ENCODE measurements around the gene FLYWCH1.
A peak's percentile ranks its signal among the peaks of the same experiment; 100 is the strongest.
"Not testable (repeated sequence)": the region's sequence is repeated elsewhere in the genome, so short reads cannot be mapped to it uniquely, and the experiment has no call there.

The FLYWCH1 gene

DNA sequence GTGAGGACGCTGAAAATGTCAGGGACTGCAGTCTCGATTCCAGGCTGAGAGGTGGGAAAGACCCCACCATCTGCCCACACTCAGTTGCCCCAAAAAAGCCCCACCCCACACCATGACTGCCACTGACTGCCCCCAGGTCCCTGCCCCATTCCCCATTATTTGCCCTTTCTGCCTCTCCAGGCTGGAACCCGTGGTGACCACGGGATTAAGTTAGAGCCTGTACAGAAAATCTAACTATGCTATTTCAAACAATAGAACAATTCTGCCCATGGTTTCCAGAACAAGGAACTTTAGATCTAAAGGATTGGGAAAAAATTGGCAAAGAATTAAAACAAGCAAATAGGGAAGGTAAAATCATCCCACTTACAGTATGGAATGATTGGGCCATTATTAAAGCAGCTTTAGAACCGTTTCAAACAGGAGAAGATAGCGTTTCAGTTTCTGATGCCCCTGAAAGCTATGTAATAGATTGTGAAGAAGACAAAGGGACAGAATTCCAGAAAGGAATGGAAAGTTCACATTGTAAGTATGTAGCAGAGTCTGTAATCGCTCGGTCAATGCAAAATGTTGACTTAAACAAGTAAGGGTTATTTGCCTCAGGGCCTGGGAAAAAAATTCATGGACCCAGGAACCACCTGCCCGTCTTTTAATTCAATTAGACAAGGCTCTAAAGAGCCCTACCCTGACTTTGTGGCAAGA, 14.4 kb downstream of the FLYWCH1 start:
- DNase-seq (ENCODE audit: low spot score), result no peak

DNA sequence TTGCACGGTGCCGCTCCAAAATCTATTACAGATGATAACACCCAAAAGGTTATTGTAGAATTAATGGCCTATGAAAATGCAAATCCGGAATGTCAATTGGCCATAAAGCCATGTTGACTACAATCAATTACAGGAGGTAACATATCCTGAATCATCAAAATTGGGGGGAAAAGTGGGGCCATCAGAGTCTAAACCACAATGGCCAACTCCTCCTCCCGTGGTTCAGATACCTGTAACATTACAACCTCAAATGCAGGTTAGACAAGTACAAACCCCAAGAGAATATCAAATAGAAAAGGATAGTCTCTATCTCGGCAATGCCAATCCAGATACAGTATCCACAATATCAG, 14.9 kb downstream of the FLYWCH1 start:
- no peak for DNase-seq (ENCODE audit: low spot score)

DNA sequence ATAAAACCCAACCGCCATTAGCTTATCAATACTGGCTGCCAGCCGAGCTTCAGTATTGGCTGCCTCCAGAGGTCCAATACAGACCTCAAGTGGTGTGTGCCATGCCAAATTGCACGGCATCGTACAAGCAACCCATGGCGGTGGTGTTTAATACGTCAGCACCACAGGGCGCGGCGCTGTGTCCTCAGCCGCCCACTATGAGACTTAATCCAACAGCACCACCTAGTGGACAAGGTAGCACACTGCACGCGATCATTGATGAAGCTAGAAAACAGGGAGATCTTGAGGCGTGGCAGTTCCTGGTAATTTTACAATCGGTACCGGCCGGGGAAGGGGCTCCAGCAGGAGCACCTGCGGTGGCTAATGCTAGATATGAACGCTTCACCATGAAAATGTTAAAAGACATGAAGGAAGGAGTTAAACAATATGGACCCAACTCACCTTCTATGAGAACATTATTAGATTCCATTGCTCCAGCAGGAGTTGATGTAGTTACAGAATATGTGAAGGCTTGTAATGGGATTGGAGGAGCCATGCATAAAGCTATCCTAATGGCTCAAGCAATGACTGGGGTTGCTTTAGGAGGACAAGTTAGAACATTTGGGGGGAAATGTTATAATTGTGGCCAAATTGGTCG, 15.4 kb downstream of the FLYWCH1 start:
- DNase-seq (ENCODE audit: low spot score), result peak; percentile 79

DNA sequence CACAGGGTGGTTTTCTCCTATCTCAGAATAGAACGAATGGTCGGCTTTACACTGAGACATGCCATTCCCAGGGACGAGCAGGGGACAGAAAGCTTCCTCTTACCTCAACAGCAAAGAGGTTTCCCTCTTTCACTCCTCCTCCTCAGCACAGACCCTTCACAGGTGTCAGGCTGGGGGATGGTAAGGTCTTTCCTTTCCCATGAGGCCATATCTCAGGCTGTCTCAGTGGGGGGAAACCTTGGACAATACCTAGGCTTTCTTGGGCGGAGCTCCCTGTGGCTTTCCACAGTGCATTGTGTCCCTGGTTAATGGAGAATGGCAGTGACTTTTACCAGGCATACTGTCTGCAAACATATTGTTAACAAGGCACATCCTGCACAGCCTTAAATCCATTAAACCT, 16.4 kb downstream of the FLYWCH1 start:
- not testable (repeated sequence) for DNase-seq (ENCODE audit: low spot score)

DNA sequence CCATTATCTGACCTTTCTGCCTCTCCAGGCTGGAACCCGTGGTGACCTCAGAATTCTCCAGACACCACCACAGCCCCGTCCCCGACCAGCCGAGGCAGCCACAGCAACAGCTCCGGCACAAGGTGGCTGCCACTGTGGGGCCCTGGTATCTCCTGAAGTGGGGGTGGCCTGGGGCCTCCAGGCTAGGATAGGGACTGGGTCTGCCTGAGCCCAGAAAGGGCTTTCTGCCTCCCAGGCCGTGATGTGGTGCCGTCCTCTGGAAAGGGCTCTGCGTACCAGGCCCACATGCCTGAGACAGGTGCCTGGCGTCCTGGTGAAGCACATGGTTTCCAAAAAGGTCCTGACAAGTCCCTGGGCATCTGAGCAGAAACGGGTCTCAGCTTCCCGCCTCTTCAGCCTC, 17.1 kb downstream of the FLYWCH1 start:
- DNase-seq (ENCODE audit: low spot score), result no peak

DNA sequence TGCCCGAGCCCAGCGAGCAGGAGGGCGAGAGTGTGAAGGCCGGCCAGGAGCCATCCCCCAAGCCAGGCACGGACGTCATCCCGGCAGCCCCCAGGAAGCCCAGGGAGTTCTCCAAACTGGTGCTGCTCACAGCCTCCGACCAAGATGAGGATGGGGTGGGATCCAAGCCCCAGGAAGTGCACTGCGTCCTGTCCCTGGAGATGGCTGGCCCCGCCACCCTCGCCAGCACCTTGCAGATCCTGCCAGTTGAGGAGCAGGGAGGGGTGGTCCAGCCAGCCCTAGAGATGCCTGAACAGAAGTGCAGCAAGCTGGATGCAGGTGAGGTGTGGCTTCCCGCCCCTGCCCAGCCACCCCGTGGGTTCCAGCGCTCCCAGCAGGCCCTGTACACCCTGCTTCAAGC, 18.0 kb downstream of the FLYWCH1 start:
- no peak for DNase-seq (ENCODE audit: low spot score)

DNA sequence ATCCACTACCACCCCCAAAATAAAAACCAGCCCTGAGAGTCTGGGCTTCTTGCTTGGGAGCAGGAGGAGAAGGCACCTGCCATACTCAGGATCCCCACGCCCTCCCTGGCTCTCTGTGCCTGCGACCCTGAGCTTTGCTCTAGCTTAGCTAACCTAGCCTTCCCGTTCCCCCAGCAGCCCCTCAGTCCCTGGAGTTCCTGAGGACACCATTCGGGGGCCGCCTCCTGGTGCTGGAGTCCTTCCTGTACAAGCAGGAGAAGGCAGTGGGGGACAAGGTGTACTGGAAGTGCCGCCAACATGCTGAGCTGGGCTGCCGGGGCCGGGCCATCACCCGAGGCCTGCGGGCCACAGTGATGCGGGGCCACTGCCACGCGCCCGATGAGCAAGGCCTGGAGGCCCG, 18.5 kb downstream of the FLYWCH1 start:
- no peak for DNase-seq (ENCODE audit: low spot score)

DNA sequence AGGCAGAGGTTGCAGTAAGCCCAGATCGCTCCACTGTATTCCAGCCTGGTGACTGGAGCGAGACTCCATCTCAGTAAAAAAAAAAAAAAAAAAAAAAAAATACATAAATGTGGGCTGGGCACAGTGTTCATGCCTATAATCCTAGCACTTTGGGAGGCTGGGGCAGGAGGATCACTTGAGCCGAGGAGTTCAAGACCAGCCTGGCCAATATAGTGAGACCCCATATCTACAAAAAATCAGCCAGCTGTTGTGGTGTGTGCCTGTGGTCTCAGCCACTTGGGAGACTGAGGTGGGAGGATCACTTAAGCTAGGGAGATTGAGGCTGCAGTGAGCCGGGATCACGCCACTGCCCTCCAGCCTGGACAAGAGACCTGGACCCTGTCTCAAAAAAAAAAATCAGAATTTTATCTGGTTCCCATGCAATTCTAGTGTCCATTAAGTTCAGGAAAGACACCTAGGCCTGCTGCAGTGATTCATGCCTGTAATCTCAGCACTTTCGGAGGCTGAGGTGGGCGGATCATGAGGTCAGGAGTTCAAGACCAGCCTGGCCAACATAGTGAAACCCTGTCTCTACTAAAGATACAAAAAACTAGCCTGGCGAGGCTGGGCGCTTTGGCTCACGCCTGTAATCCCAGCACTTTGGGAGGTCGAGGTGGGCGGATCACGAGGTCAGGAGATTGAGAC, 19.6 kb downstream of the FLYWCH1 start:
- not testable (repeated sequence) for DNase-seq (ENCODE audit: low spot score)

DNA sequence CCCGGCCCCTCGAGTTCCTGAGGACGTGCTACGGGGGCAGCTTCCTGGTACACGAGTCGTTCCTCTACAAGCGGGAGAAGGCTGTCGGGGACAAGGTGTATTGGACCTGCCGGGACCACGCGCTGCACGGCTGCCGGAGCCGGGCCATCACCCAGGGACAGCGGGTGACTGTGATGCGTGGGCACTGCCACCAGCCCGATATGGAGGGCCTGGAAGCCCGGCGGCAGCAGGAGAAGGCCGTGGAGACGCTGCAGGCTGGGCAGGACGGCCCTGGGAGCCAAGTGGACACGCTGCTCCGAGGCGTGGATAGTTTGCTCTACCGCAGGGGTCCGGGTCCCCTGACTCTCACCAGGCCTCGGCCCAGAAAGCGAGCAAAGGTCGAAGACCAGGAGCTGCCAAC, 21.4 kb downstream of the FLYWCH1 start:
- DNase-seq (ENCODE audit: low spot score), result no peak

DNA sequence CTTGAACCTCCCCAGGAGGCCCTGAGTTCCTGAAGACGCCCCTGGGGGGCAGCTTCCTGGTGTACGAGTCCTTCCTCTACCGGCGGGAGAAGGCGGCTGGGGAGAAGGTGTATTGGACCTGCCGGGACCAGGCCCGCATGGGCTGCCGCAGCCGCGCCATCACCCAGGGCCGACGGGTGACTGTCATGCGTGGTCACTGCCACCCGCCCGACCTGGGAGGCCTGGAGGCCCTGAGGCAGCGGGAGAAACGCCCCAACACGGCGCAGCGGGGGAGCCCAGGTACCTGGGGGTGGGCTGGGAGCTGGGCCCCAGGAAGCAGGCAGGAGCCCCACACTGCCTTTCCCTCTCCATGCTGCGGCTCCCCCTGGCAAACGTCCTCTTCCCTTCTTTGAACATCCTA, 22.0 kb downstream of the FLYWCH1 start:
- no peak for DNase-seq (ENCODE audit: low spot score)

DNA sequence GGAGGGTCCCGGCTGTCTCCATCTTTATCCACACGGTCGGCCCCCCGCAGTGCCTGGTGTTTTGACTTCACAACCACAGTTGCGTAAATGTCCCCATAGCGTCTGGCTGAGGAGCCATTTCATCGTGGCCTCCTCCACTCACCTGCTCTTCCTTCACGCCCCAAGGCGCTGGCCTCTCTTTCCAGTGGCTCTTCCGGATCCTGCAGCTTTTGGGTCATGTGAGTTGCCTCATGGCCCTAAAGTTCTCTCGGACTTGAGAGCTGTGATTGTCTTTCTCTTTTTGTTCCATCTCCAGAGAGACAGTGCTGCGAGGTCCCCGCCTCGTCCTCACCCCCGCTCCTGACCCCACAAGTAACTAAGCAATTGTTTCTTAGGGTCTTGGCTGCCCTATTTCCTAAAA, 22.7 kb downstream of the FLYWCH1 start:
- no peak for DNase-seq (ENCODE audit: low spot score)

DNA sequence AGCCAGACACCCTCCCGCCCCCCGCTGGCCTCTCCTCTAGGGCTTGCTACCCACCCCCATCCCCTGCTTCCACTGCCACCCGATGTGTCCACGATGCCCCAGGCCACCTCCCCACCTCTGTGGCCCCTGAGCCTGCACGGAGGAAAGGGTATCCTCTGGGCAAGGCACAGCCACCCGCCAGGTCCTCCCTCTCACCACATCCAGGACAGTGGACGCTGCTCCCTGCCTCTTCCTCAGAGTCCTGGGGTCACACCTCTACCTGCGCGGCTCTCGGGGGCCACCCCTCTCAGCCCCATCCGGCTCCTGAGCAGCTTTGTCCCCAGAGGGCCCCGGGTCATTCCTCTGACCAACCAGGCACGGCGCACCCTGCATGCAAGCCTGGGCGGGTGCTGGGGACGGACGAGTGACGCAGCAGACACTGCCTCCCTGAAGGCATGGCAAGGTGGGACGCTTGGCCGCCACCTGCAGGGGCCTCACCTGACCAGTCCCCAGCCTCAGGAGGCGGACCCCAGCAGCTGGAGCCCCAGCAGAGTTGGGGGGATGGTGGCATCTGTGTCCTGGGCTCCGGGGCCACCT, 24.8 kb downstream of the FLYWCH1 start:
- DNase-seq (ENCODE audit: low spot score), result no peak

DNA sequence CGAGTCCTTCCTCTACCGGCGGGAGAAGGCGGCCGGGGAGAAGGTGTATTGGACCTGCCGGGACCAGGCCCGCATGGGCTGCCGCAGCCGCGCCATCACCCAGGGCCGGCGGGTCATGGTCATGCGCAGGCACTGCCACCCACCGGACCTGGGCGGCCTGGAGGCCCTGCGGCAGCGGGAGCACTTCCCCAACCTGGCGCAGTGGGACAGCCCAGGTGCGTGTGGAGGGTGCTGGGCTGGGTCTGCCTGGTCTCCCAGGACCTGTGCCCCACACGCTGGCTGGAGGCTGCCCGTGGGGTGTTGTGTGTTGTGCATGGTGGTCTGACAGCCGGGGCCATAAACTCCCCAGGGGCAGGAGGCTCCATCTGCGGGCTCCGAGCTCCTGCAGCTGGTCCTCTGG, 25.4 kb downstream of the FLYWCH1 start:
- no peak for DNase-seq (ENCODE audit: low spot score)

DNA sequence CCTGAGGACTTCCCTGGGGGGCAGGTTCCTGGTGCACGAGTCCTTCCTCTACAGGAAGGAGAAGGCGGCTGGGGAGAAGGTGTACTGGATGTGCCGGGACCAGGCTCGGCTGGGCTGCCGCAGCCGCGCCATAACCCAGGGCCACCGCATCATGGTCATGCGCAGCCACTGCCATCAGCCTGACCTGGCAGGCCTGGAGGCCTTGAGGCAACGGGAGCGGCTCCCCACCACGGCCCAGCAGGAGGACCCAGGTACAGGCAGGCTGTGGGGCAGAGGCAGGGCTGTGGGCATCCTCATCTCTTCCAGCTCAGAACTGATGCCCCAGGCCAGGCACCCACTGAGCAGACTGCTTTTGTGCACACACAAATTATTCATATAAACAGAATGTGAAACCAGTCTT, 26.5 kb downstream of the FLYWCH1 start:
- DNase-seq (ENCODE audit: low spot score), result no peak

DNA sequence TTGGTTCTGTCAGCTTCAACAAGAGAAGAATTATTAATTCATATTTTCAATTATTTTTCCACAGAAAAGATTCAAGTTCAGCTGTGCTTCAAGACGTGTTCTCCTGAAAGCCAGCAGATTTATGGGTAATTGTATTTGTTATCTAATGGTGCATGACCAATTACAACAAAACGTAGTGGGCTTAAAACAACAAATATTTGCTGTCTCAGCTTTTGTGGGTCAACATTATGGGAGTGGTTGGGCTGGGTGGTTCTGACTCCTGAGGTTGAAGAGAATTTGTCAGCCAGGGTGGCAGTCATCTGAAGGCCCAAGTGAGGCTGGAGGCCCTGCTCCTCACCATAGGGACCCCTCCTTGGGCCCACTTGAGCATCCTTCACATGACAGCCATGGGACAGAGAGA, 28.2 kb downstream of the FLYWCH1 start:
- DNase-seq (ENCODE audit: low spot score), result no peak

DNA sequence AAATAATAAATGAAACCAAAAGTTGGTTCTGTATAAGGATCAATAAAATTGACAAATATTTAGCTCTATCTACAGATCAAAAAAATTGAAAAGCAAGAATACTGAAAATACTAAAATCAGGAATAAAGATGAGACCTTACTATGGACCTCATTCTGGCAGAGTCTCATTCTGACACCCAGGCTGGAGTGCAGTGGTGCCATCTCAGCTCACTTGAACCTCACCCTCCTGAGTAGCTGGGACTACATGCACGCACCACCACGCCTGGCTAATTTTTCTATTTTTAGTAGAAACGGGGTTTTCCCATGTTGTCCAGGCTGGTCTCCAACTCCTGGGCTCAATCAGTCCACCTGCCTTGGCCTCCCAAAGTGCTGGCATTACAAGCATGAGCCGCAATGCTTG, 30.3 kb downstream of the FLYWCH1 start:
- DNase-seq (ENCODE audit: low spot score), result no peak

DNA sequence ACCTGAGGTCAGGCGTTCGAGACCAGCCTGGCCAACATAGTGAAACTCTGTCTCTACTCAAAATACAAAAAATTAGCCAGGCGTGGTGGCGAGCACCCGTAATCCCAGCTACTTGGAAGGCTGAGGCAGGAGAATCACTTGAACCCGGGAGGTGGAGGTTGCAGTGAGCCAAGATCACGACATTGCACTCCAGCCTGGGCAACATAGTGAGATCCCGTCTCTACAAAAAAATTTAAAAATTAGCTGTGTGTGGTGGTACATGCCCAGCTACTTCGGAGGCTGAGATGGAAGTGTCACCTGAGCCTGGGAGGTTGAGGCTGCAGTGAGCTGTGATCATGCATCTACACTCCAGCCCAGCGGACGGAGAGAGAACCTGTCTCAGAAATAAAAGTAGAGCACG, 32.0 kb downstream of the FLYWCH1 start:
- not testable (repeated sequence) for DNase-seq (ENCODE audit: low spot score)

DNA sequence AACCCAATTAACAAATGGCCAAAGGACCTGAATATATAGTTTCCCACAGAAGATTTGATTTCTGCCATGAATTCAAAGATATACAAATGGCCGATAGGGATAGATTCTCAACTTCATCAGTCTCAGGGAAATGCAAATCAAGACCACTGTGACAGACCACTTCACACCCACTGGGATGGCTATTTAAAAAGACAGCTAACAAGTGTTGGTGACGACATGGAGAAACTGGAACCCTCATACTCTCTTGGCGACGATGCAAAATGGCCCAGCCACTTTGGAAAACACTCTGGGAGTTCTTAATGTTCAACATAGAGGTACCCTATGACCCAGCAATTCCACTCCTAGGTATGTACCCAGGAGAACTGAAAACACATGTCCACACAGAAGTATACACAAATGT, 34.9 kb downstream of the FLYWCH1 start:
- DNase-seq (ENCODE audit: low spot score), result no peak

DNA sequence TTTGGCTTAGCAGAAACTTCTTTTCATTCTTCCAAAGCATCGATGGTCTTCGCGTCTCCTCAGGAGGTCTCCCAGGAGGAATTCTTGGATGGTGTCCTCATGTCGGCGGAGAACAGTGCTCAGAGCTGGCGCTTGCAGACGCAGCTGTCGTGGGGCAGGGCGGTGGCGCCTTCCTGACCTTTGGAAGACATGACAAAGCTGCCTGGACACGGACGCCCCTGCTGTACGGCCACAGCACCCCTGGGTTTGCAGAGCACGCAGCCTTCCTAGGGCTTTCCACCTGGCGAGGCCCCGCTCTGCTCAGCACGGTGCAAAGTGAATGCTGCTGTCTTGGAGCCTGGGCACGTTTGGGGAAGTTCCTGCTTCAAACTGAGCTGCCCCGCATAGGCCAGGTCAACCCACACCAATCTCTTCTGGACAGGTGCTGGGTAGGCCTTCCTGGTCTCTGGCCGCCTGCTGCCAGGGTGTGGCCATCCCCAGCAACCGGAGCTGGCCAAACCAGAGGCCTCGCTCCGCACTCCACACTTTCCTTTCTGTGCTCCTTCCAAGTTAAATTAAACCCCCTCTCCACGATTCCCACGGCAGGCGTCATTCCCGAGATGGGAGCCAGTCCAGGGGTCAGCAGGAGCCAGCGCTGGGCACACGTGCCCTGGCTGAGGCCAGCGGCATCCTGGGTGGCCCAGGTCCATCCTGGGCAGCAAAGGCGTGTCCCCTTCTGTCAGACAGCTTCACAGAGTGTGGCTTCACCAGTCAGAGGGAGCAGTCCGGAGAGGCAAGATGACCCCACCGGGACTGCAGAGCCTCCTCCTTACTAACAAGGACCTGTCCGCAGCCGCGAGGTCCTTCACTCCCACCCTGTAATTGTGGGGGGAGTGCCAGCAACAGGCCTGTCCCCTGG, 37.3 kb downstream of the FLYWCH1 start:
- DNase-seq (ENCODE audit: low spot score), result no peak

DNA sequence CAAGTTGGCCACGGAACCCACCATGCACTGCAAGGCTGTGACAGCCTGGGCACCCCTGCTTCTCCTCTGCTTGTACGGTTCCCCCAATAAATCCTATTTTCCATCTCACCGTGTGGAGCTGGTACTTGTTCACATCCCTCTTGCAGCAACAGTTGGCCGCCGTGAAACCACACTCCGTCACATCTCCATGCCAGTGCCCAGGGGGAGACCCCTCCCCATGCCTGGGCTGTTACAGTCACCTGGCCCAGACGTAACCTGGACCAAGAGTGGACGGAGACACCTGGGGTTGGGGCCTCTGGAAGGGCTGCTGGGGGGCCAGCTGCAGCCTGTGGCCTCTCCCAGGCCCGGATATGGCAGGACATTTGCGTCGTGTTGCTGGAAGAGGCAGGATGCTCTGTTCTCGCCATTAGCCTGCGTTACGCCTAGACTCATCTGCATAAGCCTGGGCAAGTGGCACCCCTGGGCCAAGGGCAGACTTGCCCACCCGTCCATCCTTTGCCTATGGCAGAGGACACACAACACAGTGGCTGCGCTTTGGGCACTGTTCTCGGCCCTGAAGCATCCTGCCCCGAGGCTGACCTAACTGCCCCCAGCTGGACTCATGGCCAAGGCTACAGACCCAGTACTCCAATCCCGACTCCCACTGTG, 38.1 kb downstream of the FLYWCH1 start:
- DNase-seq (ENCODE audit: low spot score), result no peak

DNA sequence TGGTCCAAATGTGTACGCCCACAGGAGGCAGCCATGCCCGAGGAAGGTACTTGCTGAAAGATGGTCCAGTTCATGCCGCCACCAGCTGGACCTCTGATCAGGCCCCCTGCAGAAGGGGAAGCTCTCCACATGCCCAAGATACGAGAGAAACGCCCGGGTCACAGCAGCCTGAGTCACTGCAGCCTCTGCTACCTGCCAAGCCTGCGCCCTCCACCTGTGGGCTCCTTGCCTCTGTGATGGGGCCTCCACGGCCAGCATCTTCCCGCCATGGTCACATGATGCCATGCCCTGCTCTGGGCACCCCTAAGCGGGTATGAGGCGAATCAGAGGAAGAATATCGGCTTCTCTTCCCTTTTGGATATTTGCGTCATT, 38.6 kb downstream of the FLYWCH1 start:
- DNase-seq (ENCODE audit: low spot score), result no peak

DNA sequence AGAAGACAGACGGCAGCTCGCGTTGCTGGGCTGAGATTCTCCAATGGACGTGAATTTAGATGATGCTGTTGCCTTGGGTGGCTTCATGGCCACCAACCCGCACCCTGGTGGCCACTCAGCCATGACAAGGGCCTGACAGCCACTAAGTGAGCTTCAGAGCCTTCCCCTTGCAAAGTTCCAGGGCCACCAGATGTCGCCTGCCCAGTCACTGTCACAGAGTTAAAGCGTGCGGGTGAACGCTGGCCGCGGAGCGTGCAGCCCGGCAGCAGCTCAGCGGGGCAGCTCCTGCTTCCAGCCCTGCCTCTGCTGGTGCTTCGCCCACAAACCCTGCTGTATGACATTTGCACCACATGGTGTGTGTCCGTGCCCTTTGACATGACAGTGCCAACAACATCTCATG, 39.0 kb downstream of the FLYWCH1 start:
- DNase-seq (ENCODE audit: low spot score), result no peak
